GM12874 (cell line): ENCODE data around the gene SPIRE1.

Experiments used
- TF ChIP-seq, protein P1 (sequence below): IDR thresholded peaks from 2 replicates; pipeline ENCODE4 v1.5.1; 2011; ENCODE audit warnings: low read depth, mild to moderate bottlenecking, control low read depth, low read length, moderate library complexity; ENCODE audit not compliant: insufficient read depth

SPIRE1 gene

DNA sequence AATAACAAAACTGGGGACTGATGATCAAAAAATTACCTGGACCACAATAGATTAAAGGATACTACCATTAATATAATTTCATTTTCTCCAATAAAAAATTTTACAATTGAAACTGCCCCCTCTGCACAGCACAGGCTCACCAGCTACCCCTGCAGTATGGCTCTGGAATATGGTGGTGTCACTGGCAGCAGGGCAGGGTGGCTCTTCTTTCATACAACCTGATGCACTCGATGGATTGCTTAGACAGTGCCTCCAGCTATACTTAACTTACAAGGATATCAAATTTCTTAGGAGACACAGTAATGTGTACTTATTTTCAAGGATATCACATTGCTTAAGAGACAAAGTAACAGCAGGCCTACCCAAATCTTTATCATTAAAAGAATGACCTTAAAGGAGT, 126.2 kb downstream of the SPIRE1 start:
- TF ChIP-seq, protein P1, sequence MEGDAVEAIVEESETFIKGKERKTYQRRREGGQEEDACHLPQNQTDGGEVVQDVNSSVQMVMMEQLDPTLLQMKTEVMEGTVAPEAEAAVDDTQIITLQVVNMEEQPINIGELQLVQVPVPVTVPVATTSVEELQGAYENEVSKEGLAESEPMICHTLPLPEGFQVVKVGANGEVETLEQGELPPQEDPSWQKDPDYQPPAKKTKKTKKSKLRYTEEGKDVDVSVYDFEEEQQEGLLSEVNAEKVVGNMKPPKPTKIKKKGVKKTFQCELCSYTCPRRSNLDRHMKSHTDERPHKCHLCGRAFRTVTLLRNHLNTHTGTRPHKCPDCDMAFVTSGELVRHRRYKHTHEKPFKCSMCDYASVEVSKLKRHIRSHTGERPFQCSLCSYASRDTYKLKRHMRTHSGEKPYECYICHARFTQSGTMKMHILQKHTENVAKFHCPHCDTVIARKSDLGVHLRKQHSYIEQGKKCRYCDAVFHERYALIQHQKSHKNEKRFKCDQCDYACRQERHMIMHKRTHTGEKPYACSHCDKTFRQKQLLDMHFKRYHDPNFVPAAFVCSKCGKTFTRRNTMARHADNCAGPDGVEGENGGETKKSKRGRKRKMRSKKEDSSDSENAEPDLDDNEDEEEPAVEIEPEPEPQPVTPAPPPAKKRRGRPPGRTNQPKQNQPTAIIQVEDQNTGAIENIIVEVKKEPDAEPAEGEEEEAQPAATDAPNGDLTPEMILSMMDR = no peak

DNA sequence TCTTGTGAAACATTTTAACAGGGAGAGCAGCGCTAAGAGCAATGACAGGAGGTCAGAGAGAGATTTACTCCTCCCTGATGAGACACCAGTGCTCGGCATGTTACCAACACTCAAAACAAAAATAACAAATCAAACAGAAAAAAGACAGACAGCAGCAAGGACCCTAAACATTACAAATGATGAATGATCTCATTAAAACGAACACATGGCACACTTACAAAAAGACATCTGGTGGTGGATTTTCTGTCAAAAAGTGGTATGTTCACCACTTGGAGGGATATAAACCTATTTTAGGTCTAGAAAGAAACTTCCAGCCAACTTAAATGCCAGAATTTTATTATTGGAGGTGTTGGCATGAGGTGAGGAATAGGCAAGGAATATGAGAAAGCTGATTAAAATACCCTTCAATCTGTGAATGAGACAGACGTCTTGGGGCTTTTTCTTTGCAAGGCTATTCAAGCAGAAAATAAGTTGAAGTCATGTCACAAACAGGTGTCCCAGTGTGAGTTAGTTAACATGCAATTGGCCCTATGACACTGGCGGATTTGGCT, 137.4 kb downstream of the SPIRE1 start:
- TF ChIP-seq, protein P1 = no peak

DNA sequence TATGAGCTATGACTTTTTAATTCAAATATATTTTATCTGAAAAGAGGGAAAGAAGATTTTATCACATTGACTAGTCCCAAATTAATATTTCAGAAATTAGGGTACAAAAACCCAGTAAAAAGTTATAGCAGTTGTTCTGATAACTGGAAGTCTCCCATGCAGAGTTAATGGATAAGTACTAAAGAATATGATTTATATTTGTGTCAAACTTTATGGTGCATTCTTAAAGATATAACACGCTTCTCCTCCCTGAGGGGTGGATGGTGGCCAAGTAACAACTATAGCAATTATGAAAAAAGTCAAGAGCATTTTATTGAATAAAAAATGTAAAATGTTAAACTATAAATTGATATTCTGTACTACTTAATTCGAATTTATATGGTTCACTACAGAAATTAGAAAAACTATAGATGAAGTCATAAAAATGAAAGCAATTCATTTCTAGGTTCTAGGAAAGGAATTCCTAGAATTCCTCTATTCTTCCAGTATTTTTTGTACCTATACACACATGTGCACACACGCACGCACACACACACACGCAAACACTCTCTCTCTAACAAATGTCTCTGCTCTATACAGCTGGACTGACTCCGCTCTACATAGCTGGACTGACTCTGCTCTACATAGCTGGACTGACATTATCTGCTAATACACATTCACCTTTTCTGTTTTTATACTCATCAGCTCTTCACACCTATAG, 138.9 kb downstream of the SPIRE1 start:
- TF ChIP-seq, protein P1 = no peak

DNA sequence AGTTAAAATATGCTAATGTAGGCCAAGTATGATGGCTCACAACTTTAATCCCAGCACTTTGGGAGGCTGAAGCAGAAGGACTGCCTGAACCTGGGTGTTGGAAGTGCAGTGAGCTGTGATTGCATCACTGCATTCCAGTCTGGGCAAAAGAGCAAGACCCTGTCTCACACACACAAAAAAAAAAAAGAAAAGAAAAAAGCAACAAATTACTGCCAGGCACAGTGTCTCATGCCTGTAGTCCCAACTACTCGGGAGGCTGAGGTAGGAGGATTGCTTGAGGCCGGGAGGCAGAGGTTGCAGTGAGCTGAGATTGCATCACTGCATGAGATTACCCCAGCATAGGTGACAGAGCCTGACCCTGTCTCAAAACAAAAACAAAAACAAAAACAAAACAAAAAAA, 139.6 kb downstream of the SPIRE1 start:
- TF ChIP-seq, protein P1 = no peak

DNA sequence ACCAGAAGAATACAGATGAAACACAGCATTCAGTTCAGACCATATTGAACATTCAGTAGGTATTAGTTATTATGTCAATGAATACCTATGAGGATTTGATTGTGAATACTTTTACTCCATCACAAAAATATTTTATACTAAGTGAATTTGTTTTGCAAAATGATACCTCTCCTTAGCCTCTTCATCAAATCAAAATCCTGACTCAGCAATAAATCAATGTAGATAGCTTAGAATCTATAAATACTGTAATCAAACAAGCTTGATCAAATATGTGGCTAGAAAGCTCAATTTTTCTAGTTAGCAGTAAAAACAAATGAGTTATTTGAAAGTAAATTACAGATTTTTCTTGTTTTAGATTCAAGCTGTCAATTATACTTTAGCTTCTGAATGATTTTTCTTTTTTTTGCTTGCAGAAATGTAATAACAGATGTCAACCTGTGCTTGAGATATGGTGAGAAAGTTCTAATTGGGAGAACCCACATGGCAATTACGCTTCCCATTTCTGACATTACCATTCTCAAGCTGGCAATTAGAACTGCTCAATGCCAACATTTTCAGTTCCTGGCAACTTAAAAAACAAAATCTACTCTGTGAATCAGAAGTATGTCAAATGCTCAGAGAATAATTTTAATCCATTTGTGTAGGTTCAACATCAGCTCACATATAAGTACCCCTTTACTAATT, 140.6 kb downstream of the SPIRE1 start:
- TF ChIP-seq, protein P1 = no peak

DNA sequence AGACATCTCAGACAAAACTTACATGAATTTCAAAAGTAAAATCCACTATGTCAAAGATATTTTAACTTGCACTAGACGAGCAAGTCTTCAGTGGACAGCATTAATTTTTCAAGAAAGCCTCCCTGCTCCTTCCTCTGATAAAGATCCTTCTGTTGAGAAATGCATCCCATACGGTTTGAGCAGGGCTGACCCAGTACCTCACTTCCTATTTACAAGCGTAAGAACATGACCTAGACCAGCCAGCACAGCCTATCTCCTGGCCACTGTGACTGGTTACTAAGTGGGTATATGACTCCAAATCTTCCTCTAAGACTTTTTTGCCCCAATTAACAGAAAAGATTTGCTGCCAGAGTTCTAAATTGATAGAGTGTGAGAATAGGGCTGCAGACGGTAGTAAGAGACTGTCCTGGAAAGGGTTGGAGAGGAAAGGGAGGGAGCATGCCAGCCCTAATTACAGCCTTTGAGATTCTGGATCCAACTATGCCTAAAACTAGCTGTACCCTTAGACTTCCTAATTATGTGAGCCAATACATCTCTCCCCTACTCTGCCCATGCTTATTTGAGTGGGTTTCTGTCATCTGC, 141.8 kb downstream of the SPIRE1 start:
- TF ChIP-seq, protein P1 = no peak

DNA sequence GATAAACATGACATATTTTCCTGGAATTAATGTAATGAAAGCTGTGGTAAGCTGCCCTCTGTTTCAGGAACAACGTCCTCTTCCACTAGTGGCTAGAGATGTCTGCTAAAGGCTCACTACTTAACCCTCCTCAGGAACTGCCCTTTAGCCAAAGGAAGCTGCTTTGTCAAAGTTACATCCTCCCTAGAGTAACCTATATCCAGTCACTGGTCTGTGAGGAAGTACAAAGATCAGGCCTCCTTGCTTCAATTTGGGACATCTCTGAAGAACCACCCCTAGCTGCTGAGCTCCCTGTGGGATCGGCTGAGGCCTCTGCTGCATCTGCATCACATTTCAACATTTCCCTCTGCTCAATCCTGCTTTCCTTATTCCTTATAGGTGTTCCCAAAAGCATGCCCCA, 142.4 kb downstream of the SPIRE1 start:
- TF ChIP-seq, protein P1 = no peak
